GM23248 (cell line): ENCODE results near the gene ARRDC1. TPM values are rescaled to one million over a fixed set of nuclear protein-coding genes. Genes with fewer than 3 reads are reported as not detected.
"Not testable (repeated sequence)": the region's sequence is repeated elsewhere in the genome, so short reads cannot be mapped to it uniquely, and the experiment has no call there.

Source experiments
- DNase-seq: peaks from one replicate; pipeline ENCODE4 v3.0.0-alpha.2; 2015
- H2AFZ ChIP-seq: fragments of 200-600 bp; sonication (generic); 2 replicates; pipeline ENCODE4 v1.6.1; 2016; ENCODE audit warnings: antibody characterized with exemption
- H3F3A ChIP-seq: fragments of 200-600 bp; sonication (generic); 2 replicates; pipeline ENCODE4 v1.6.1; 2016; ENCODE audit warnings: mild to moderate bottlenecking, antibody characterized with exemption, mixed run types; ENCODE audit not compliant: insufficient read depth
- H3K27ac ChIP-seq: fragments of 200-600 bp; sonication (generic); 2 replicates; pipeline ENCODE4 v1.5.1; 2016; ENCODE audit warnings: mild to moderate bottlenecking
- H3K27me3 ChIP-seq: fragments of 200-600 bp; sonication (generic); replicated peaks from 2 replicates; pipeline ENCODE4 v1.6.1; 2016; ENCODE audit warnings: mild to moderate bottlenecking; ENCODE audit not compliant: insufficient read depth
- H3K36me3 ChIP-seq: fragments of 200-600 bp; sonication (generic); 2 replicates; pipeline ENCODE4 v1.6.1; 2016; ENCODE audit warnings: low read depth, mild to moderate bottlenecking
- H3K4me1 ChIP-seq: fragments of 200-600 bp; sonication (generic); 2 replicates; pipeline ENCODE4 v1.6.1; 2016; ENCODE audit warnings: mild to moderate bottlenecking; ENCODE audit not compliant: insufficient read depth
- H3K4me2 ChIP-seq: fragments of 200-600 bp; sonication (generic); one replicate; pipeline ENCODE4 v1.6.1; 2016; ENCODE audit warnings: mild to moderate bottlenecking; ENCODE audit not compliant: unreplicated experiment
- H3K4me3 ChIP-seq: fragments of 200-600 bp; sonication (generic); 2 replicates; pipeline ENCODE4 v1.5.1; 2016; ENCODE audit warnings: mild to moderate bottlenecking
- H3K79me2 ChIP-seq: fragments of 200-600 bp; sonication (generic); 2 replicates; pipeline ENCODE4 v1.6.1; 2016; ENCODE audit warnings: mild to moderate bottlenecking; ENCODE audit not compliant: insufficient read depth
- H3K9ac ChIP-seq: fragments of 200-600 bp; sonication (generic); 2 replicates; pipeline ENCODE4 v1.6.1; 2016; ENCODE audit warnings: mild to moderate bottlenecking
- H3K9me2 ChIP-seq: fragments of 200-600 bp; sonication (generic); 2 replicates; pipeline ENCODE4 v1.6.1; 2016; ENCODE audit warnings: mixed run types, mild to moderate bottlenecking, moderate library complexity; ENCODE audit not compliant: insufficient read depth
- H3K9me3 ChIP-seq: fragments of 200-600 bp; sonication (generic); one replicate; pipeline ENCODE4 v1.6.1; 2017; ENCODE audit warnings: low read depth
- H4K20me1 ChIP-seq: fragments of 200-600 bp; sonication (generic); 2 replicates; pipeline ENCODE4 v1.6.0; 2016; ENCODE audit not compliant: insufficient read depth
- EZH2 ChIP-seq: fragments of 200-600 bp; sonication (generic); IDR thresholded peaks from 2 replicates; pipeline ENCODE4 v1.6.1; 2018; ENCODE audit warnings: antibody characterized with exemption, mild to moderate bottlenecking; ENCODE audit not compliant: insufficient read depth, poor library complexity, severe bottlenecking
- EZH2phosphoT487 ChIP-seq: fragments of 200-600 bp; sonication (generic); IDR thresholded peaks from 2 replicates; pipeline ENCODE4 v1.6.1; 2018; ENCODE audit warnings: antibody characterized with exemption, moderate library complexity, mild to moderate bottlenecking, low read depth; ENCODE audit not compliant: insufficient read depth
- WGBS, 2 experiments: methylation state at CpG; one replicate each; pipeline ENCODE4 v1.1.6; 2015 to 2017; ENCODE audit warnings: low lambda C conversion rate in 2 of 2, low coverage in 1 of 2; ENCODE audit errors: missing lambda C conversion rate in 2 of 2; 5-methylcytosine and 5-hydroxymethylcytosine counted together
- in situ Hi-C: fragments of 300-500 bp; cut with MboI; formaldehyde crosslinking; loops from 2 replicates; pipeline ENCODE4 v1.15.0; 2020
- polyA plus RNA-seq: library from polyadenylated mRNA; unstranded; fragments of >200 nt; fragmentation: Nextera tagmentation; extraction: Ambion mirVana; gene quantifications from 2 replicates; pipeline ENCODE4 v1.2.1, GENCODE V29; 2016
- total RNA-seq: library from RNA; depleted of rRNA; stranded (reverse); fragments of >200 nt; shearing (Covaris generic); gene quantifications from 2 replicates; pipeline ENCODE4 v1.2.3, GENCODE V29; 2014

The ARRDC1 gene
- total and polyA plus RNA-seq, 2 experiments from 2014 or later = 21.0 to 26.9 TPM

DNA sequence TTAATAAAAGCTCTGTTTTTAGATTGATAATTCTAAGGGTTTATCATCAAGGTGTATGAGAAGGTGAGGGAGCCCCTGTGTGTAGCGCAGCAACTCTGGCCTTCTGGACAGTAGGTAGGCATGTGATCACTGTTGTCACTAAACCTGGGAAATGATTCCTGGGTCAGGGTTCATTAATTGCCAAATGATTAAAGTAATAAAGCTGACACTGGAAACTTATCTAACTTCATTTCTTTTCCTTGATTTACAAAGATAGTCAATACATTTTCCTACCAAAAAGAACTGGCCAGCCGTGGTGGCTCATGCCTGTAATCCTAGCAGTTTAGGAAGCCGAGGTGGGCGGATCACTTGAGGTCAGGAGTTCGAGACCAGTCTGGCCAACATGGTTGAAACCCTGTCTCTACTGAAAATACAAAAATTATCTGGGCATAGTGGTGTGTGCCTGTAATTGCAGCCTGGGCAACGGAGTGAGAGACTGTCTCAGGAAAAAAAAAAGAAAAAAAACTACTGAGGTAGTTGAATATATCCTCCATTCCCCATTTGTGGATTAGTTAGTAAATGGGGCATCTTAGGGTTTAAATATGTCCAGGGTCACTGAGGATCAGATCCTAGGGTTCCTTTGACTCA lies 15.8 kb downstream of the ARRDC1 start:
- no peak overlapping the region for H2AFZ ChIP-seq
- no peak overlapping the region for H3K4me2 ChIP-seq
- no peaks in the 10 kb centered on the region for H3K9me2 ChIP-seq
- H3K4me1 ChIP-seq = peaks cover 26% of the 10 kb centered on the region
- 52 to 55% methylated on average over 6 of the region's 6 CpGs for WGBS, 2 experiments
- DNase-seq = peak; percentile 64
- H3K36me3 ChIP-seq = no peaks in the 10 kb centered on the region
- H3K27me3 ChIP-seq = no peaks in the 10 kb centered on the region
- peak overlapping the region; percentile 0; the same call in 1 of the 2 replicates for H3K4me3 ChIP-seq
- TF ChIP-seq EZH2 = no peak
- no peak for TF ChIP-seq EZH2phosphoT487
- H3K9ac ChIP-seq = no peak overlapping the region
- H3K27ac ChIP-seq = no peak overlapping the region
- H3K9me3 ChIP-seq = no peaks in the 10 kb centered on the region
- in situ Hi-C loops = no loop called here
- peaks cover 27% of the 10 kb centered on the region for H3F3A ChIP-seq
- peaks cover 3% of the 10 kb centered on the region; the same call in 1 of the 2 replicates for H4K20me1 ChIP-seq
- H3K79me2 ChIP-seq = peaks cover 93% of the 10 kb centered on the region

DNA sequence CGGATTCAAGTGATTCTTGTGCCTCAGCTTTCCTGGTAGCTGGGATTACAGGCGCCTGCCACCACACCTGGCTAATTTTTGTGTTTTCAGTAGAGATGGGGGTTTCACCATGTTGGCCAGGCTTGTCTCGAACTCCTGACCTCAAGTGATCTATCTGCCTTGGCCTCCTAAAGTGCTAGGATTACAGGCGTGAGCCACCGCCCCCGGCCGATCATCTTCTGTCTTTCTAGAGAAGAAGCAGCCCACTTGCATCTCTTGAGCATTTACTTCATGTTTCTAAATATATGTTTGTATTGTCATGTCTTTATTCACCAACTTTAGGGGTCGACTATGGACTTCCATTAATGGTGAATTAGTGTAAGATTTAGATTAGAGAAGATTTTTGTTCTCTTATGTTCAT lies 16.7 kb downstream of the ARRDC1 start:
- H4K20me1 ChIP-seq, H3K36me3 ChIP-seq, H3K9me3 ChIP-seq, H3K4me3 ChIP-seq, H2AFZ ChIP-seq, in situ Hi-C loops, H3K9me2 ChIP-seq, H3K9ac ChIP-seq, H3K4me2 ChIP-seq, H3K27me3 ChIP-seq, H3K27ac ChIP-seq, DNase-seq: not testable (repeated sequence)
- Histone ChIP-seq H3K4me1 (peaks cover 24% of the 10 kb centered on the region), H3F3A (peaks cover 20% of the 10 kb centered on the region), H3K79me2 (peaks cover 93% of the 10 kb centered on the region)
- WGBS, 2 experiments = 75 to 79% methylated on average over 8 of the region's 8 CpGs

DNA sequence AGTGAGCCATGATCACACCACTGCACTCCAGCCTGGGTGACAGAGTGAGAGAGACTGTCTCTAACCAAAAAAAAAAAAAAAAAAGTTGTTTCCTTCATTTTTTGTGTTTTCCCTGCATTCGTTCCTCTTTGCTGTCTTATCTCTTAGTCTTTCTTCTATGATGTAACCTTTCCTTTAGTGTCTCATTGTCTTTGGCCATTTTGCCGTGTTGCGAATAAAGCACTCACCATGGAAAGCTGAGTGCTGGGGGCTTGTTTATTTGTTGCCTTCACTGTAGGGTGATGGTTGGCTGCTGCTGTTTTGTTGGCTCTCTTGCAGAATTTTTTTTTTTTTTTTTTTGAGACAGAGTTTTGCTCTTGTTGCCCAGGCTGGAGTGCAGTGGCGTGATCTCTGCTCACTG lies 21.0 kb downstream of the ARRDC1 start:
- TF ChIP-seq EZH2phosphoT487 = no peak
- TF ChIP-seq EZH2 = no peak
- Histone ChIP-seq H2AFZ (no peak overlapping the region), H3K27me3 (no peaks in the 10 kb centered on the region), H3K4me1 (peaks cover 7% of the 10 kb centered on the region), H3F3A (0 out of 2 replicates have a peak, but pooled peaks cover 11% of the 10 kb centered on the region), H3K36me3 (no peaks in the 10 kb centered on the region), H3K9ac (no peak overlapping the region), H3K9me2 (no peaks in the 10 kb centered on the region), H3K4me2 (no peak overlapping the region), H3K27ac (no peak overlapping the region), H3K9me3 (no peaks in the 10 kb centered on the region), H3K79me2 (peaks cover 100% of the 10 kb centered on the region), H4K20me1 (peaks cover 3% of the 10 kb centered on the region; the same call in 1 of the 2 replicates), H3K4me3 (no peak overlapping the region)
- in situ Hi-C loops = no loop called here
- DNase-seq = no peak
- 98% methylated on average over 4 of the region's 4 CpGs for WGBS, 2 experiments

- peaks cover 100% of the 10 kb centered on the region for H3K79me2 ChIP-seq
- H3K9me3 ChIP-seq, in situ Hi-C loops, H3K9me2 ChIP-seq, DNase-seq, H3K4me2 ChIP-seq, H3K36me3 ChIP-seq, H4K20me1 ChIP-seq, H3K27ac ChIP-seq, H3K4me3 ChIP-seq, H3K9ac ChIP-seq, H2AFZ ChIP-seq, H3K27me3 ChIP-seq, H3K4me1 ChIP-seq: not testable (repeated sequence)
- 94 to 97% methylated on average over 12 to 14 of the region's 14 CpGs for WGBS, 2 experiments
- H3F3A ChIP-seq = 0 out of 2 replicates have a peak, but pooled peaks cover 11% of the 10 kb centered on the region
These were observed 21.9 kb downstream of the ARRDC1 start for GRCh38 chr9:137627406-137627805.

- Histone ChIP-seq H3K9ac (no peak overlapping the region), H3K4me2 (no peak overlapping the region), H3K4me1 (peaks cover 4% of the 10 kb centered on the region; the same call in 1 of the 2 replicates), H3K4me3 (no peak overlapping the region), H3K9me2 (no peaks in the 10 kb centered on the region), H3K27me3 (no peaks in the 10 kb centered on the region), H3K36me3 (no peaks in the 10 kb centered on the region), H3K79me2 (peaks cover 100% of the 10 kb centered on the region), H3K9me3 (no peaks in the 10 kb centered on the region), H4K20me1 (no peaks in the 10 kb centered on the region; the same call in 1 of the 2 replicates), H2AFZ (no peak overlapping the region), H3K27ac (peak overlapping the region; percentile 11; the same call in 1 of the 2 replicates), H3F3A (0 out of 2 replicates have a peak, but pooled peaks cover 11% of the 10 kb centered on the region)
- in situ Hi-C loops = no loop called here
- TF ChIP-seq EZH2phosphoT487 = no peak
- no peak for TF ChIP-seq EZH2
- DNase-seq = no peak
- 63 to 69% methylated on average over 1 of the region's 1 CpG for WGBS, 2 experiments
These were observed 24.6 kb downstream of the ARRDC1 start for GRCh38 chr9:137630126-137630525.
